Bronchial epithelial cell (primary cell): ENCODE measurements around the gene GALNS. TPM values are rescaled to one million over a fixed set of nuclear protein-coding genes. Genes with fewer than 3 reads are reported as not detected.
"Not testable (repeated sequence)": the region's sequence is repeated elsewhere in the genome, so short reads cannot be mapped to it uniquely, and the experiment has no call there.

Experiments used
- DNase-seq: peaks from one replicate; pipeline ENCODE4 v3.0.0-alpha.2; 2010; ENCODE audit warnings: low read depth
- FAIRE-seq: peaks from 2 replicates; lab custom pipeline; 2011; peaks lifted over from hg19 to GRCh38; lab: Jason Lieb, UNC
- H3K27me3 ChIP-seq: 2 replicates; pipeline ENCODE4 v1.5.1; 2011; ENCODE audit warnings: low read length; ENCODE audit not compliant: control insufficient read depth, insufficient read depth
- H3K36me3 ChIP-seq: 2 replicates; pipeline ENCODE4 v1.5.1; 2011; ENCODE audit warnings: low read length; ENCODE audit not compliant: control insufficient read depth, insufficient read depth
- H3K4me3 ChIP-seq: 2 replicates; pipeline ENCODE4 v1.5.1; 2011; ENCODE audit warnings: mild to moderate bottlenecking, low read depth, low read length, control low read depth
- total RNA-seq: library from RNA; depleted of rRNA; stranded (reverse); fragments of >200 nt; gene quantifications from 2 replicates; pipeline ENCODE4 v1.2.1, GENCODE V29; 2014
- TF ChIP-seq, protein P1 (sequence below): IDR thresholded peaks from 2 replicates; pipeline ENCODE4 v1.5.1; 2011; ENCODE audit warnings: mild to moderate bottlenecking, moderate library complexity, low read length, control low read depth, inconsistent platforms; ENCODE audit not compliant: insufficient read depth, severe bottlenecking

Gene GALNS
- total RNA-seq, 1 donor from 2014 or later, result 16.3 TPM

DNA sequence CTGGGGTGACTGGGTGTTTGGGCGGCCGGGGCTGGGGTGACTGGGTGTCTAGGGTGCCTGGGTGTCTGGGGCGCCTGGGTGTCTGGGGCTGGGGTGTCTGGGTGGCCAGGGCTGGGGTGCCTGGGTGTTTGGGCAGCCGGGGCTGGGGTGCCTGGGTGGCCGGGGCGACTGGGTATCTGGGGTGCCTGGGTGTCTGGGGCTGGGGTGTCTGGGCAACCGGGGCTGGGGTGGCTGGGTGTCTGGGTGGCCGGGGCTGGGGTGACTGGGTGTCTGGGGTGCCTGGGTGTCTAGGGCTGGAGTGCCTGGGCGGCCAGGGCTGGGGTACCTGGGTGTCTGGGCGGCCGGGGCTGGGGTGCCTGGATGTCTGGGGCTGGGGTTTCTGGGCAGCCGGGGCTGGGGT is 31.6 kb downstream of the GALNS start:
- H3K4me3 ChIP-seq, result no peak overlapping the region
- H3K27me3 ChIP-seq, result no peaks in the 10 kb centered on the region
- no peak for FAIRE-seq
- H3K36me3 ChIP-seq, result peaks cover 11% of the 10 kb centered on the region
- TF ChIP-seq, protein P1, sequence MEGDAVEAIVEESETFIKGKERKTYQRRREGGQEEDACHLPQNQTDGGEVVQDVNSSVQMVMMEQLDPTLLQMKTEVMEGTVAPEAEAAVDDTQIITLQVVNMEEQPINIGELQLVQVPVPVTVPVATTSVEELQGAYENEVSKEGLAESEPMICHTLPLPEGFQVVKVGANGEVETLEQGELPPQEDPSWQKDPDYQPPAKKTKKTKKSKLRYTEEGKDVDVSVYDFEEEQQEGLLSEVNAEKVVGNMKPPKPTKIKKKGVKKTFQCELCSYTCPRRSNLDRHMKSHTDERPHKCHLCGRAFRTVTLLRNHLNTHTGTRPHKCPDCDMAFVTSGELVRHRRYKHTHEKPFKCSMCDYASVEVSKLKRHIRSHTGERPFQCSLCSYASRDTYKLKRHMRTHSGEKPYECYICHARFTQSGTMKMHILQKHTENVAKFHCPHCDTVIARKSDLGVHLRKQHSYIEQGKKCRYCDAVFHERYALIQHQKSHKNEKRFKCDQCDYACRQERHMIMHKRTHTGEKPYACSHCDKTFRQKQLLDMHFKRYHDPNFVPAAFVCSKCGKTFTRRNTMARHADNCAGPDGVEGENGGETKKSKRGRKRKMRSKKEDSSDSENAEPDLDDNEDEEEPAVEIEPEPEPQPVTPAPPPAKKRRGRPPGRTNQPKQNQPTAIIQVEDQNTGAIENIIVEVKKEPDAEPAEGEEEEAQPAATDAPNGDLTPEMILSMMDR, result no peak
- no peak for DNase-seq

DNA sequence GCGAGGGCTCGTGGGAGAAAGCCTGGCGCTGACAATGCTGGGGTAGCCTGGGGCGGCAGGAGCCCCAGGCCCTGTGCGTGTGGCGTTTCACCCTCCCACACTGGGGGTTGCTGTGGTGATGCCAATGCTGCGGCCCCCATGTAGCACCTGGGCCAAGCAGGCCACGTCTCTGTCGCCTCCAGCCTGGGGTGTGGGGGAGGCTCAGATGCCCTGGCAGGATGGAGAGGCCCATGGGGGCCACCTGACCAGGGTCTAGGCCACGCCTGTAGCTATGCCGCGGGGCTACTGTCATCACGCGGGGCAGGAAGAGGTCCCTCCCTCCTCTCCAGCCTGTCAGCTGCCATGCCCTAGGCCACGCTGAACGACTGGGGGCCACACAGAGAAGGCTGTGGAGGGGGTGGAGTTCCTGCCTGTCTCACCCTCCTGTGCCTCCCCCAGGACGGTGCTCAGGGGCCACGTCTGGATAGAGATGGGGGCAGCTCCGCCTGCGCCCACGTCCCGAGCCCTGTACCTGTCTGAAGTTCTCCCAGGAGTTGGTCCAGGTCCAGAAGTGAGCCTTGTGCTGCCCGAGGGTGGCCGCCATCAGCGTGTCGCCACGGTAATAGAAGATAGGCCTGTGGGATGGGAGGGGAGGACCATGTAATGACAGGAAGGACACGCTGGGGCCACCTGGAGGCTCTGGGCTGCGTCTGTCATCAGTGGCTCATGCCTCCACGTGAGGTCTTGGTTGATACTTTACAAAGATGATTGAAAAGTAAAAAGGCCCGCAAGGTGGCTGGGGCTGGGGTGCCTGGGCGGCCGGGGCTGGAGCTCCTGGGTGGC is 32.3 kb downstream of the GALNS start:
- TF ChIP-seq, protein P1, result no peak
- DNase-seq (no peak), FAIRE-seq (no peak)
- Histone ChIP-seq H3K27me3 (no peaks in the 10 kb centered on the region), H3K4me3 (no peak overlapping the region), H3K36me3 (peaks cover 11% of the 10 kb centered on the region)

DNA sequence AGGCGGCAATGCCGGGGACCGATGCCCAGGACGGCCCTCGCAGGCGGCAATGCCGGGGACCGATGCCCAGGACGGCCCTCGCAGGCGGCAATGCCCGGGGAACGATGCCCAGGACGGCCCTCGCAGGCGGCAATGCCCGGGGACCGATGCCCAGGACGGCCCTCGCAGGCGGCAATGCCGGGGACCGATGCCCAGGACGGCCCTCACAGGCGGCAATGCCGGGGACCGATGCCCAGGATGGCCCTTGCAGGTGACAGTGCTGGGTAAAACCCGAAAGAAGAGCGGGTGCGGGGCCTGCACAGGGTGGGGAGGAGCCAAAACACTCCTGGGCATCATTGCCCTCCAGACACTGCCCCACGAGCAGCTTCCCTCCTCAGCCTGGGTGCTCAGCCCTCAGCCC is 33.1 kb downstream of the GALNS start:
- not testable (repeated sequence) for FAIRE-seq, H3K4me3 ChIP-seq, DNase-seq, H3K27me3 ChIP-seq
- peaks cover 10% of the 10 kb centered on the region for H3K36me3 ChIP-seq

DNA sequence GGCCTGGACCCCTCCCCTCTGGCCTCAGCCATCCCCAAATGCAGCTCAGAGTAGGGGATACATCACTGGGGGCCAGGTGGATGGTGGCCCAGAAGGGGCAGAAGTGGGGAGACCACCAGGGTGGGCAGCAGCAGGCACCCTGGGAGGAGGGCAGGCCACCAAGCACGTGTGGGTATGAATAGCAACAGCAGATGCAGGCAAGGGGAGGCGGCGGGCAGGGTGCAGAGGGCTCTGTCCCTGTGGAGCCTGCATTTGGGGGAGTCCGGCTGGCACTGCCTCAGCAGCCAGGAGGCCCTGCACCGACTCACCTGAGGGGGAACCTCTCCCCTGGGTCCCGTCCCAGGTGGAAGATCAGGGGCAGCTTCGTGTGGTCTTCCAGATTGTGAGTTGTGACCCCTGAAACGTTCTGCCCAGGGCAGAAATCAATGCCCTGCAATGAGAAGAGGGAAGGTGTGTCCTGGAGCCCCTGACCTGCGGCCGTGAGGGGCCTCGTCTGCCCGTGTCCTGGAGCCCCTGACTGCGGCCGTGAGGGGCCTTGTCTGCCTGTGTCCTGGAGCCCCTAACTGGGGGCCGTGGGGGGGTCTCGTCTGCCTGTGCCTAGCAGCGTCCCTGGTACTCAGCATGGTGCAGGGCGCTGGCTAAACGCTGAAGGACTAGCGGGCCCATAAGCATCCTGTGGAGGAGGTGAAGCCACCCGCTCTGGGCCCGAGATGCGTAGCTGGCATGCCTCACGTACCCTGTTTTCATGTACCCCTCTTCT is 34.3 kb downstream of the GALNS start:
- Histone ChIP-seq H3K36me3 (peaks cover 10% of the 10 kb centered on the region), H3K27me3 (no peaks in the 10 kb centered on the region), H3K4me3 (no peak overlapping the region)
- DNase-seq, result no peak
- TF ChIP-seq, protein P1, result no peak
- FAIRE-seq, result no peak

DNA sequence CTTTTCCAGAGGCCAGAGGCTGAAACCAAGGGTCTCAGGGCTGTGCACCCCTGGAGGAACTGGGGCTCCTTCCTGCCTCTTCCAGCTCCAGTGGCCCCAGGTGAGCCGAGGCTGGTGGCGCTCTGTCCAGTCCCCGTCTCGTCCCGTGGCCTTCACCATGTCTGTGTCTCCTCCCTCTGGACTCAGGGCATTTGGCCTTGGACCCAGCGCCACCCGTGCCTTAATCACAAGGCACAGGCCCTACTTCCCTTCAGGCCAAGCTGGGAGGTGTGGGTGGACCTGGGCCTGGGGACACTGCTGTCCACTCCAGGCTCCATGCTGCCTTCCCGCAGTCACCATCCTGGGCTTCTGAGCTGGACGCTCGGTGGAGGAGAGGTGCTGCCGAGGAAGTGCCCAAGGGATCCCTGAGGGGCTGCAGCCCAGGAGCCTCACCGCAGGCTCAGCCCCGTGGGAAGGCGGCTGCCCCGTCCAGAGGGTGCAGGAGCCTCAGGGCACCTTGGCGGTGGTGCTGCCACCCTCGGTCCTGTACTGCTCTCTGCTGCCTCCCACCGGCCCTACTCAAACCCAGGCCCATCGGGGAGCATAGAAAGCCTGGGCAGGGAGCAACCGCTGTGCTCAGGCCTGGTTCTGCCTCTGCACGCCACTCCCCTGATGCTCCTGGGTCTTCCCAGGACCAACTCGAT is 35.4 kb downstream of the GALNS start:
- TF ChIP-seq, protein P1, result no peak
- Histone ChIP-seq H3K27me3 (no peaks in the 10 kb centered on the region), H3K4me3 (no peak overlapping the region), H3K36me3 (peaks cover 12% of the 10 kb centered on the region)
- no peak for FAIRE-seq
- DNase-seq, result no peak
